GM12878 (cell line): ENCODE data around the gene LAMB4. TPM values are rescaled to one million over a fixed set of nuclear protein-coding genes. Genes with fewer than 3 reads are reported as not detected.

ENCODE experiments used
- ATAC-seq: fragments of 200-7000 bp; cut with Tn5 transposase; 3 replicates; pipeline ENCODE4 v1.9.1; 2020; ENCODE audit warnings: mild to moderate bottlenecking, moderate library complexity
- BruUV-seq: library from RNA; stranded (reverse); fragments of 400-500 nt; replicated peaks from 2 replicates; lab custom pipeline; 2021; lab: Mats Ljungman, UMichigan
- CTCF ChIA-PET: fragments of 300-600 bp; sonication (Branson Sonifier 250); formaldehyde crosslinking; extraction: SDS; loops from one replicate; lab custom pipeline; 2021; ENCODE audit warnings: inconsistent platforms; lab: Yijun Ruan, JAX
- POLR2A ChIA-PET: fragments of 350-600 bp; formaldehyde crosslinking; extraction: SDS; loops from one replicate; lab custom pipeline; 2021; ENCODE audit warnings: inconsistent platforms; lab: Charles Lee
- RAD21 ChIA-PET: fragments of 300-600 bp; sonication (Branson Sonifier 250); formaldehyde crosslinking; loops from one replicate; lab custom pipeline; 2023; ENCODE audit warnings: antibody characterized with exemption; ENCODE audit not compliant: unreplicated experiment; lab: Charles Lee
- SMC1A ChIA-PET: fragments of 300-600 bp; sonication (Branson Sonifier 250); formaldehyde crosslinking; loops from one replicate; lab custom pipeline; 2023; ENCODE audit not compliant: unreplicated experiment, uncharacterized antibody; lab: Charles Lee
- DNase-seq: peaks from one replicate; pipeline ENCODE4 v3.0.0-alpha.2; 2011; ENCODE audit warnings: low read depth, low spot score
- FAIRE-seq: peaks from 3 replicates; lab custom pipeline; 2011; peaks lifted over from hg19 to GRCh38; lab: Jason Lieb, UNC
- H2AFZ ChIP-seq: 2 replicates; pipeline ENCODE4 v1.6.0; 2011; ENCODE audit warnings: low read depth, low read length, control low read depth; ENCODE audit not compliant: control insufficient read depth
- H3K27ac ChIP-seq: 2 replicates; pipeline ENCODE4 v1.5.1; 2011; ENCODE audit warnings: control low read depth; ENCODE audit not compliant: control insufficient read depth, insufficient read depth
- H3K27me3 ChIP-seq, 2 experiments: replicated peaks in 1 of 2; 2 replicates each; pipeline versions ENCODE4 v1.6.0 to v1.6.1; 2011; ENCODE audit warnings: low read length in 1 of 2; ENCODE audit not compliant: control insufficient read depth in 2 of 2, insufficient read depth in 2 of 2
- H3K36me3 ChIP-seq, 2 experiments: 2 replicates each; pipeline ENCODE4 v1.5.1; 2011; ENCODE audit warnings: low read length in 1 of 2; ENCODE audit not compliant: control insufficient read depth in 2 of 2, insufficient read depth in 2 of 2
- H3K4me1 ChIP-seq: 2 replicates; pipeline ENCODE4 v1.6.1; 2011; ENCODE audit warnings: mild to moderate bottlenecking, low read length, moderate library complexity, mixed read lengths; ENCODE audit not compliant: control insufficient read depth, insufficient read depth
- H3K4me2 ChIP-seq: 2 replicates; pipeline ENCODE4 v1.6.0; 2011; ENCODE audit warnings: control low read depth; ENCODE audit not compliant: control insufficient read depth, insufficient read depth
- H3K4me3 ChIP-seq: fragments of 200-600 bp; sonication (generic); 2 replicates; pipeline ENCODE4 v1.5.1; 2016
- H3K79me2 ChIP-seq: 2 replicates; pipeline ENCODE4 v1.6.0; 2011; ENCODE audit warnings: low read length; ENCODE audit not compliant: control insufficient read depth, insufficient read depth
- H3K9ac ChIP-seq: 2 replicates; pipeline ENCODE4 v1.8.0; 2011; ENCODE audit warnings: low read length, control low read depth, mixed read lengths; ENCODE audit not compliant: control insufficient read depth, insufficient read depth
- H3K9me3 ChIP-seq: replicated peaks from 3 replicates; pipeline ENCODE4 v1.5.1; 2011; ENCODE audit warnings: mild to moderate bottlenecking, low read length; ENCODE audit not compliant: control insufficient read depth, insufficient read depth
- H4K20me1 ChIP-seq: 2 replicates; pipeline ENCODE4 v1.6.0; 2011; ENCODE audit not compliant: control insufficient read depth, insufficient read depth
- EGR1 ChIP-seq, 2 experiments: IDR thresholded peaks; 1 replicate in 1 of 2; 2 replicates in 1 of 2; pipeline ENCODE4 v1.6.1; 2011 to 2012; ENCODE audit warnings: low read depth in 2 of 2, low read length in 2 of 2, borderline replicate concordance in 1 of 2, mild to moderate bottlenecking in 1 of 2, moderate library complexity in 1 of 2
- ESRRA ChIP-seq: IDR thresholded peaks from 2 replicates; pipeline ENCODE4 v1.6.1; 2012; ENCODE audit warnings: mild to moderate bottlenecking, low read length, improper control_type of control experiment
- FOS ChIP-seq: IDR thresholded peaks from 3 replicates; pipeline ENCODE4 v1.6.1; 2011; ENCODE audit warnings: borderline replicate concordance; ENCODE audit not compliant: insufficient read length; ENCODE audit errors: extremely low read depth
- GATAD2B ChIP-seq: fragments of 450-650 bp; conservative IDR thresholded peaks from 2 replicates; pipeline ENCODE4 v1.6.1; 2017; ENCODE audit warnings: low read depth, mild to moderate bottlenecking, moderate library complexity
- HDGF ChIP-seq: fragments of 450-650 bp; IDR thresholded peaks from 2 replicates; pipeline ENCODE4 v1.6.1; 2016; ENCODE audit warnings: antibody characterized with exemption
- IKZF2 ChIP-seq, 2 experiments: fragments of 450-650 bp; IDR thresholded peaks; 2 replicates each; pipeline ENCODE4 v1.6.1; 2017; ENCODE audit warnings: mild to moderate bottlenecking in 2 of 2, moderate library complexity in 2 of 2
- KDM1A ChIP-seq: fragments of 200-600 bp; sonication (generic); IDR thresholded peaks from 2 replicates; pipeline ENCODE4 v1.6.1; 2016; ENCODE audit warnings: borderline replicate concordance
- MTA2 ChIP-seq: fragments of 450-650 bp; IDR thresholded peaks from 2 replicates; pipeline ENCODE4 v1.6.1; 2016; ENCODE audit warnings: low read depth, mild to moderate bottlenecking, moderate library complexity
- NFYB ChIP-seq: IDR thresholded peaks from 2 replicates; pipeline ENCODE4 v1.6.1; 2011; ENCODE audit warnings: low read depth, mild to moderate bottlenecking, low read length, improper control_type of control experiment, moderate library complexity; ENCODE audit not compliant: insufficient read depth
- NKRF ChIP-seq: fragments of 450-650 bp; conservative IDR thresholded peaks from 2 replicates; pipeline ENCODE4 v1.6.1; 2017; ENCODE audit warnings: mild to moderate bottlenecking, moderate library complexity
- PAX8 ChIP-seq: fragments of 450-650 bp; IDR thresholded peaks from 2 replicates; pipeline ENCODE4 v1.6.1; 2017; ENCODE audit warnings: mild to moderate bottlenecking, moderate library complexity
- SIX5 ChIP-seq: IDR thresholded peaks from 2 replicates; pipeline ENCODE4 v1.6.1; 2011; ENCODE audit warnings: mild to moderate bottlenecking, low read depth, low read length, moderate library complexity; ENCODE audit not compliant: severe bottlenecking
- TARDBP ChIP-seq: IDR thresholded peaks from 2 replicates; pipeline ENCODE4 v1.6.1; 2016; ENCODE audit warnings: borderline replicate concordance
- USF1 ChIP-seq: IDR thresholded peaks from 2 replicates; pipeline ENCODE4 v1.6.1; 2011; ENCODE audit warnings: borderline replicate concordance, low read depth, mild to moderate bottlenecking, moderate library complexity, mixed read lengths, low read length; ENCODE audit not compliant: insufficient read depth; ENCODE audit errors: extremely low read length
- in situ Hi-C: fragments of 300-500 bp; cut with MboI; formaldehyde crosslinking; loops from 9 replicates; pipeline ENCODE4 v1.14.3; 2018; ENCODE audit warnings: mixed read lengths
- intact Hi-C: fragments of 100-400 bp; cut with micrococcal nuclease; formaldehyde crosslinking; loops from one replicate; pipeline ENCODE4 v1.14.2; 2022; ENCODE audit not compliant: unreplicated experiment
- polyA plus RNA-seq, 11 experiments: library from polyadenylated mRNA; depleted of rRNA in 4 of 11; unstranded in 6 of 11; stranded (reverse) in 5 of 11; fragments of >200 nt; fragmentation: Nextera tagmentation in 4 of 11; fragmentation: Illumina TruSeq in 1 of 11; extraction: Ambion mirVana in 4 of 11; extraction: Trizol in 1 of 11; gene quantifications; 1 replicate in 1 of 11; 2 replicates in 10 of 11; pipeline versions ENCODE4 v1.2.1 to v1.2.3, GENCODE V29; 2011 to 2016; ENCODE audit warnings: inconsistent platforms in 2 of 11, missing spikeins in 2 of 11, low read depth in 1 of 11
- total RNA-seq, 4 experiments: library from RNA; depleted of rRNA in 3 of 4; stranded (reverse); fragments of >200 nt in 3 of 4; fragmentation: Illumina TruSeq in 1 of 4; extraction: Trizol in 1 of 4; gene quantifications; 2 replicates each; pipeline versions ENCODE4 v1.2.1 to v1.2.3, GENCODE V29; 2013 to 2021
- TF ChIP-seq, protein P1 (sequence below), 3 experiments: IDR thresholded peaks in 2 of 3; conservative IDR thresholded peaks in 1 of 3; 2 replicates each; pipeline ENCODE4 v1.5.1; 2011; ENCODE audit warnings: low read depth in 3 of 3, low read length in 3 of 3, mild to moderate bottlenecking in 3 of 3, control low read depth in 2 of 3, moderate library complexity in 2 of 3, inconsistent platforms in 1 of 3, mixed read lengths in 1 of 3; ENCODE audit not compliant: control insufficient read depth in 2 of 3, insufficient read depth in 1 of 3; ENCODE audit errors: extremely low read depth in 1 of 3

LAMB4 gene
- total and polyA plus RNA-seq, 10 of the 15 experiments (the other 5 are each of a cell fraction or from before 2014, with no cell fraction given) = 0.04 to 0.06 TPM; not detected in 8

DNA sequence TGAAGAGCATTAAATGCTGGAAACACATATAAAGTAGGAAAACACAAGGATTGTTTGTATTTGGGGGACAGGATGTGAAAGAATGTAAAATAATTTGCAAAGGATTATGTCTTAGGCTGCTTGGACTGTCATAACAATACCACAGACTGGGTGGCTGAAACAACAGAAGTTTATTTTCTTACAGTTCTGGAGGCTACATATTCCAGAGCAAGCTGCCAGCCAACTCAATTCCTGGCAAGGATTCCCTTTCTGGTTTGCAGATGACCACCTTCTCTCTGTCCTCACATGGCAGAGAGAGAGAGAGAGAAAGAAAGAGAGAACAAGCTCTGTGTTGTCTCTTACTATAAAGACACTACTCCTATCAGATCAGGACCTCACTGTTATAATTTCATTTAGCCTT, 8.8 kb upstream of the LAMB4 start:
- CTCF ChIA-PET = interaction anchor here (1.9 to 8.3 kb wide), 3 partner anchors 7 to 25 kb away, joined by 7 to 85 read pairs (median 14); no protein-coding TSS in a partner anchor
- no peak for FAIRE-seq

More for the DNA sequence above, 8.8 kb upstream of the LAMB4 start:
- in situ Hi-C loops = no loop called here
- TF ChIP-seq KDM1A (no peak), TARDBP (no peak), SIX5 (no peak), ESRRA (no peak), FOS (no peak), USF1 (no peak), GATAD2B (no peak), IKZF2 (IDR thresholded peaks at IDR 0.05) (no peak), MTA2 (no peak), NFYB (no peak), EGR1 (IDR thresholded peaks at IDR 0.05; ENCODE audit: borderline replicate concordance in 1 of 2, low read depth in 2 of 2, low read length in 2 of 2) (no peak), HDGF (no peak), PAX8 (no peak), NKRF (no peak)
- TF ChIP-seq, protein P1, sequence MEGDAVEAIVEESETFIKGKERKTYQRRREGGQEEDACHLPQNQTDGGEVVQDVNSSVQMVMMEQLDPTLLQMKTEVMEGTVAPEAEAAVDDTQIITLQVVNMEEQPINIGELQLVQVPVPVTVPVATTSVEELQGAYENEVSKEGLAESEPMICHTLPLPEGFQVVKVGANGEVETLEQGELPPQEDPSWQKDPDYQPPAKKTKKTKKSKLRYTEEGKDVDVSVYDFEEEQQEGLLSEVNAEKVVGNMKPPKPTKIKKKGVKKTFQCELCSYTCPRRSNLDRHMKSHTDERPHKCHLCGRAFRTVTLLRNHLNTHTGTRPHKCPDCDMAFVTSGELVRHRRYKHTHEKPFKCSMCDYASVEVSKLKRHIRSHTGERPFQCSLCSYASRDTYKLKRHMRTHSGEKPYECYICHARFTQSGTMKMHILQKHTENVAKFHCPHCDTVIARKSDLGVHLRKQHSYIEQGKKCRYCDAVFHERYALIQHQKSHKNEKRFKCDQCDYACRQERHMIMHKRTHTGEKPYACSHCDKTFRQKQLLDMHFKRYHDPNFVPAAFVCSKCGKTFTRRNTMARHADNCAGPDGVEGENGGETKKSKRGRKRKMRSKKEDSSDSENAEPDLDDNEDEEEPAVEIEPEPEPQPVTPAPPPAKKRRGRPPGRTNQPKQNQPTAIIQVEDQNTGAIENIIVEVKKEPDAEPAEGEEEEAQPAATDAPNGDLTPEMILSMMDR (IDR thresholded peaks at IDR 0.05 in 2 of 3, conservative IDR thresholded peaks at IDR 0.05 in 1 of 3; ENCODE audit: control insufficient read depth in 2 of 3, extremely low read depth in 1 of 3, insufficient read depth in 1 of 3, low read depth in 3 of 3, low read length in 3 of 3) = no peak
- TF ChIP-seq, all 136 proteins: peak for 0
- Histone ChIP-seq H3K36me3 (no peaks in the 10 kb centered on the region), H3K9me3 (no peaks in the 10 kb centered on the region), H3K27me3 (no peaks in the 10 kb centered on the region), H2AFZ (no peak overlapping the region), H3K4me2 (no peak overlapping the region), H3K79me2 (no peaks in the 10 kb centered on the region), H3K4me1 (peaks cover 15% of the 10 kb centered on the region), H4K20me1 (no peaks in the 10 kb centered on the region), H3K9ac (no peak overlapping the region), H3K4me3 (no peak overlapping the region), H3K27ac (no peak overlapping the region)
- ChIA-PET POLR2A (no interaction called here), RAD21 (interaction anchor here (1.0 to 1.7 kb wide), 4 partner anchors 9 to 358 kb away, joined by 3 to 5 read pairs (median 4); no protein-coding TSS in a partner anchor), SMC1A (interaction anchor here (1.2 to 6.3 kb wide), 5 partner anchors 17 to 34 kb away, joined by 3 to 43 read pairs (median 6); no protein-coding TSS in a partner anchor)
- DNase-seq = no peak
- no peak for ATAC-seq
- no TSS peak for BruUV-seq
- intact Hi-C loops = no loop called here
